ENCODE data around the gene CWC22. TPM values are rescaled to one million over a fixed set of nuclear protein-coding genes. Genes with fewer than 3 reads are reported as not detected.
"Not testable (repeated sequence)": the region's sequence is repeated elsewhere in the genome, so short reads cannot be mapped to it uniquely, and the experiment has no call there.

The CWC22 gene
- 10 to 100 TPM; 15.2 to 28.3 (median 21.1) TPM for polyA plus RNA-seq

GRCh38 chr2:180006781-180007579 is at the start of gene CWC22:
CWC22 (minus strand) TSS chr2:180007297; CDS start chr2:179993341, 13,956 bp downstream.
- H3K36me3 Mint-ChIP-seq = no peaks in the 10 kb centered on the region
- DNase-seq = peak; percentile 87 to 88 (median 88)
- H3K4me3 Mint-ChIP-seq = peak within 1 kb of the TSS; percentile 94 to 98 (median 97)
- peaks cover 31 to 43% of the 10 kb centered on the region in 2 donors for H3K4me1 Mint-ChIP-seq
- peak within 1 kb of the TSS; percentile 99 to 100 (median 100) for H3K27ac Mint-ChIP-seq
- peaks cover 0 to 8% (median 6%) of the 10 kb centered on the region in 3 donors for H3K27me3 Mint-ChIP-seq (ENCODE audit: low read depth in 3 of 3)
- no peaks in the 10 kb centered on the region for H3K9me3 Mint-ChIP-seq

DNA sequence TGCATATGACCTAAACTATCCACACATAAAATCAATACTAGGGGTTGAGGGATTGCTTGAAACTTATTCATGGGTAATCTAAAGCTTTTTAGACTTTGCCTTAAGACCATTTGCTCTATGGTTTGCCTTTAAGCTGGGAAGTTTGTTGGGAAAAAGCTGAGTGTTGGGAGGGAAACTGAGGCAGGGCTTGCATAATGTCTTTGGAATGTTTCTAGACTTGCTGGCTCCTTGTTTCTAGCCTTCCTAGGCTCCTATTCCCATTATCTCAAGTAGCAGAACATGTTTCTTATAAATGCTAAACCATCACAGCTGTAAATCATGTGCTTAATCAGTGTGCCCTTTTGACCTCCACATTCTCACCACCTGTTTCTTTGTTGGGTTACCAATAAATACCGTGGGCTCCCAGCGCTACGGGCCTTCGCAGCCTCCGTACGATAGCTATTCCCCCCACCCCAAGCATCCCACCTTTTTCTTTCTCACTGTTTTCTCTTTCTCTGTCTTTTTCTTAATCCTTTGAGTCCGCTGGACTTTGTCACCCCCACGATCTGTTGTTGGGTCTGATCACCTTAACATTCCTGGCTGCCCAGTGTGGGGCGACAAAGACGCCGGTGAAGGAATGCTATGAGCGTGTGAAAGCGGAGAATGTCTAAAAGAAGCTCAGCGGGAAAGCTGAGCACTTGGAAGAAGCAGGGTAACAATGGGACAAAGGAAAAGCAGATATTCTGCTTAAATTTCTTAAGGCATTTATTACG is 49.4 kb upstream of the CWC22 start:
- Mint-ChIP-seq H3K4me1 (no peaks in the 10 kb centered on the region), H3K4me3 (no peak overlapping the region), H3K36me3 (no peaks in the 10 kb centered on the region), H3K9me3 (peaks cover 0 to 11% (median 0%) of the 10 kb centered on the region in 6 donors), H3K27ac (no peak overlapping the region), H3K27me3 (ENCODE audit: low read depth in 3 of 3) (peaks cover 2 to 8% (median 2%) of the 10 kb centered on the region in 3 donors)
- no peak for DNase-seq

GRCh38 chr2:180054576-180054975 is 47.5 kb upstream of the CWC22 start:
- not testable (repeated sequence) for DNase-seq, H3K36me3 Mint-ChIP-seq, H3K4me1 Mint-ChIP-seq, H3K4me3 Mint-ChIP-seq, H3K27ac Mint-ChIP-seq
- peaks cover 0 to 14% (median 2%) of the 10 kb centered on the region in 3 donors for H3K27me3 Mint-ChIP-seq (ENCODE audit: low read depth in 3 of 3)
- peaks cover 0 to 11% (median 0%) of the 10 kb centered on the region in 6 donors for H3K9me3 Mint-ChIP-seq

GRCh38 chr2:180050246-180050645 is 43.1 kb upstream of the CWC22 start:
- peaks cover 1 to 14% (median 2%) of the 10 kb centered on the region in 3 donors for H3K27me3 Mint-ChIP-seq (ENCODE audit: low read depth in 3 of 3)
- peaks cover 0 to 6% (median 0%) of the 10 kb centered on the region in 6 donors for H3K9me3 Mint-ChIP-seq
- DNase-seq = no peak
- H3K4me3 Mint-ChIP-seq = no peak overlapping the region
- H3K36me3 Mint-ChIP-seq = no peaks in the 10 kb centered on the region
- no peaks in the 10 kb centered on the region for H3K4me1 Mint-ChIP-seq
- H3K27ac Mint-ChIP-seq = no peak overlapping the region

DNA sequence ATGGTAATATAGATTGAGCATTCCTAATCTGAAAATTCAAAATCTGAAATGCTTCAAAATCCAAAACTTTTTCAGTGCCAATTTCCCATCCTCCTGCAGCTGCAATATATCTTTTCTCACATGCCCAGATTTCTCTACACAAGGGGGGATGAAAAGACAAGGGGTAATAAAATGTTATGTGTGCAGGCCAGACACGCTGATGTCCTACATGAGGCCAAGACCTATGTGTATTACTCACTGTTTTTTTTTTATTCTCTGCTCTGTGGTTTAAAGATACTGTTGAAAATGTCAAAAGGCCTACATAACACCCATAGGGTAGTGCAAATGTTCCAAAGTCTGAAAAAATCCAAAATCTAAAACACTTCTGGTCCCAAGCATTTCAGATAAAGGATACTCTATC is 41.2 kb upstream of the CWC22 start:
- Mint-ChIP-seq H3K27me3 (ENCODE audit: low read depth in 3 of 3) (peaks cover 1 to 18% (median 6%) of the 10 kb centered on the region in 3 donors), H3K27ac (no peak overlapping the region), H3K4me3 (no peak overlapping the region), H3K36me3 (no peaks in the 10 kb centered on the region), H3K4me1 (no peaks in the 10 kb centered on the region), H3K9me3 (peaks cover 0 to 2% (median 0%) of the 10 kb centered on the region in 6 donors)
- no peak for DNase-seq

GRCh38 chr2:180046776-180047175 is 39.7 kb upstream of the CWC22 start:
- peaks cover 1 to 19% (median 6%) of the 10 kb centered on the region in 3 donors for H3K27me3 Mint-ChIP-seq (ENCODE audit: low read depth in 3 of 3)
- no peaks in the 10 kb centered on the region for H3K4me1 Mint-ChIP-seq
- DNase-seq = no peak
- H3K9me3 Mint-ChIP-seq = no peaks in the 10 kb centered on the region
- H3K36me3 Mint-ChIP-seq = no peaks in the 10 kb centered on the region
- H3K4me3 Mint-ChIP-seq = no peak overlapping the region
- no peak overlapping the region for H3K27ac Mint-ChIP-seq

GRCh38 chr2:180046202-180046601 is 39.1 kb upstream of the CWC22 start:
- no peak for DNase-seq
- Mint-ChIP-seq H3K4me3 (no peak overlapping the region), H3K27me3 (ENCODE audit: low read depth in 3 of 3) (peaks cover 1 to 19% (median 8%) of the 10 kb centered on the region in 3 donors), H3K9me3 (no peaks in the 10 kb centered on the region), H3K27ac (no peak overlapping the region), H3K4me1 (no peaks in the 10 kb centered on the region), H3K36me3 (no peaks in the 10 kb centered on the region)

GRCh38 chr2:180040146-180040925 is 33.2 kb upstream of the CWC22 start:
- H3K4me1 Mint-ChIP-seq = no peaks in the 10 kb centered on the region
- no peak overlapping the region for H3K27ac Mint-ChIP-seq
- no peak overlapping the region for H3K4me3 Mint-ChIP-seq
- peaks cover 0 to 4% (median 0%) of the 10 kb centered on the region in 6 donors for H3K9me3 Mint-ChIP-seq
- no peaks in the 10 kb centered on the region for H3K36me3 Mint-ChIP-seq
- no peak for DNase-seq
- peaks cover 5 to 21% (median 10%) of the 10 kb centered on the region in 3 donors for H3K27me3 Mint-ChIP-seq (ENCODE audit: low read depth in 3 of 3)

DNA sequence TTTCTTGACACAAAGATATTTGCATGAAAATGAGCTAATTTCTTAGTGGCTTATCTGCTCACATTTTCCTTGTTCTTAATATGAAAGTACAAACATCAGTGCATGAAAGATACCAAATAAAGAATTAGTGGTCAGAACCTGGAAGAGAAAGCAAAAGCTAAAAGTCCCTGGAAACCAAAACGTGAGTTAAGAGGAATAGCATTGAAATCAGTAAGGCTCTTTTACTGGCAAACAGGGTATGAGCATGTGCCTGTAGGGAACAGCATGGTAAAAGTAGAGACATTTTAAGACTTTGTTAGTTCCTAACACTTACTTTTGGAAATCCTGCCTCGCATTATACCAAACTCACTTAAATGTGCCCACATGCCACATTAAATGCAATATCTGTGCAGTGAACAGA is 31.9 kb upstream of the CWC22 start:
- H3K9me3 Mint-ChIP-seq = peaks cover 0 to 4% (median 0%) of the 10 kb centered on the region in 6 donors
- H3K36me3 Mint-ChIP-seq = no peaks in the 10 kb centered on the region
- H3K4me1 Mint-ChIP-seq = no peaks in the 10 kb centered on the region
- H3K27me3 Mint-ChIP-seq (ENCODE audit: low read depth in 3 of 3) = peaks cover 3 to 16% (median 10%) of the 10 kb centered on the region in 3 donors
- DNase-seq = no peak
- no peak overlapping the region for H3K27ac Mint-ChIP-seq
- H3K4me3 Mint-ChIP-seq = no peak overlapping the region

DNA sequence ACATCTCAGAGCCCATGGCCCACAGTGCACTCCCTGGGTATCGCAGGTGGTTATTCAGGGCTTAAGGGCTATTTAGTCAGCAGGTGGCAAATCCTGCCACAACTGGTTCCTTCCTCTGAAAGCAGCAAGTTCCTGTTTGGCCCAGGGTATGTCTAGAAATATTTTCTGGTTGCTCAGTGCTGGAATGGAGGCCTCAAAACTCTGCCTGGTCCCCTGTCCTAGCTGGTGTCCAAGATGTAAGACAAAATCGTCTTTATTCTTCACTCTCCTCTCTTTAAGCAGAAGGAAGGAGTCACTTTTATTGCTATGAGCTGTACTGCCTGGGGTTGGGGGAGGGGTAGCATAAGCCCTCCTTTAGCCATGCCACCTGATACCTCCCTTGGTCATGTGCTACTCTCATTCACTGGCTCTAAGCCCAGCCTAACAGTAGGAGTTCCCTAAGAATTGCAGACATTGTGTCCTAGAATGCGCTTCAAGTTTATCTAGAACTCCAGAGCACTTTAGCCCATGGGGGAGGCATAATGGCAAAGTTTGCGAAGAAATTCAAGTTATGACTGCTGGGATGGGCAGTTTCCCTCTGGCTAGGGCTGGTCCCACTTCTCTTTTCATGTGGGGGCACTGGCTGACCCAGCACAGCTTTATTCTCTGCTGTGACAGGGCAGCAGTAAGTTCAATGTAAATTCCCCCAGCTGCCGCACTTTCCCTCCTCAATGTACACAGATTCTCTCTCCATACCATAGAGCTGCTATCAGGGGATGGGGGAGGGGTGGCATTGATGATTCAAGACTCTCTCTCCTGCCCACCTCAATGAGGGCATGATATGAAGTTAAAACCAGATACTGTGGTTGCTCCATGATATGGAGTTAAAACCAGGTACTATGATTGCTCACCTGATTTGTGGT is 27.1 kb upstream of the CWC22 start:
- Mint-ChIP-seq H3K4me3 (no peak overlapping the region), H3K4me1 (no peaks in the 10 kb centered on the region), H3K36me3 (no peaks in the 10 kb centered on the region), H3K9me3 (peaks cover 2 to 17% (median 5%) of the 10 kb centered on the region in 6 donors), H3K27ac (no peak overlapping the region), H3K27me3 (ENCODE audit: low read depth in 3 of 3) (peaks cover 3 to 10% (median 5%) of the 10 kb centered on the region in 3 donors)
- no peak for DNase-seq

DNA sequence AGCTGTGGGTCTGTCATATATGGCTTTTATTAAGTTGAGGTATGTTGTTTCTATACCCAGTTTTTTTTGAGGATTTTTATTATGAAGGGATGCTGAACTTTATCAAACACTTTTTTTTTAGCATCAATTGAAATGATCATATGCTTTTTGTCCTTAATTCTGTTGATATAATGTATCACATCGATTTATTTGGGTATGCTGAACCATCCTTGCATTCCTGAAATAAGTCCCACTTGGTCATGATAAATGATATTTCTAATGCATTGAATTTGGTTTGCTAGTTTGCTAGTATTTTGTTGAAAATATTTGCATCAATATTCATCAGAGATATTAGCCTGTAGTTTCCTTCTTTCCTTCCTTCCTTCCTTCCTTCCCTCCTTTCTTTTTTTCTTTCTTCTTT is 22.5 kb upstream of the CWC22 start:
- peaks cover 0 to 10% (median 10%) of the 10 kb centered on the region in 3 donors for H3K27me3 Mint-ChIP-seq (ENCODE audit: low read depth in 3 of 3)
- H3K9me3 Mint-ChIP-seq = peaks cover 2 to 24% (median 7%) of the 10 kb centered on the region in 6 donors
- no peaks in the 10 kb centered on the region for H3K36me3 Mint-ChIP-seq
- no peak overlapping the region for H3K4me3 Mint-ChIP-seq
- no peaks in the 10 kb centered on the region for H3K4me1 Mint-ChIP-seq
- no peak for DNase-seq
- H3K27ac Mint-ChIP-seq = no peak overlapping the region

- Mint-ChIP-seq H3K36me3 (no peaks in the 10 kb centered on the region), H3K27ac (no peak overlapping the region), H3K4me1 (no peaks in the 10 kb centered on the region), H3K9me3 (peaks cover 0 to 2% (median 0%) of the 10 kb centered on the region in 6 donors), H3K27me3 (ENCODE audit: low read depth in 3 of 3) (peaks cover 3 to 14% (median 5%) of the 10 kb centered on the region in 3 donors), H3K4me3 (no peak overlapping the region)
- no peak for DNase-seq
Observed at GRCh38 chr2:180021850-180022249, 14.8 kb upstream of the CWC22 start.

DNA sequence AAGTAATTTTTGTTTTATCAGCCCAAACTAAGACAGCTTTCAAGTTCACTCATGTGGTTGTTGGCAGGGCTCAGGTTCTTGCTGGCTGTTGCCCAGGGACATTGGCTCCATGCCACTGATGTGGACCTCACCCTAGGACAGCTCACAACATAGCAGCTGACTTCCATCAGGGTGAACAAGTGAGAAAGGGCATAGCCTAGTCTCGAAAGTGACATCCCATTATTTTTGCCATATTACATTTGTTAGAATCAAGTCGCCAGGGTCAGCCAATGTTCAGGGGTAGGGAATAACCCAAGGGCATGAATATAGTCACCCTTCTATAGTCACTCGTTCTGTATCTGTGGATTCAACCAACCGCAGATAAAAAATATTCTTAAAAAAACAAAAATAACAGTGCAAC is 10.7 kb upstream of the CWC22 start:
- Mint-ChIP-seq H3K9me3 (no peaks in the 10 kb centered on the region), H3K27ac (no peak overlapping the region), H3K4me1 (no peaks in the 10 kb centered on the region)

More for the DNA sequence above, 10.7 kb upstream of the CWC22 start:
- H3K36me3 Mint-ChIP-seq = no peaks in the 10 kb centered on the region
- H3K4me3 Mint-ChIP-seq = no peak overlapping the region
- peaks cover 2 to 11% (median 2%) of the 10 kb centered on the region in 3 donors for H3K27me3 Mint-ChIP-seq (ENCODE audit: low read depth in 3 of 3)
- DNase-seq = no peak
